Measurements from ENCODE around the gene SERTAD3. TPM values are rescaled to one million over a fixed set of nuclear protein-coding genes. Genes with fewer than 3 reads are reported as not detected.
A peak's percentile ranks its signal among the peaks of the same experiment; 100 is the strongest.
"Not testable (repeated sequence)": the region's sequence is repeated elsewhere in the genome, so short reads cannot be mapped to it uniquely, and the experiment has no call there.

The SERTAD3 gene
- total RNA-seq, 2 experiments from 2014 or later, result 4.4 to 5.3 TPM

DNA sequence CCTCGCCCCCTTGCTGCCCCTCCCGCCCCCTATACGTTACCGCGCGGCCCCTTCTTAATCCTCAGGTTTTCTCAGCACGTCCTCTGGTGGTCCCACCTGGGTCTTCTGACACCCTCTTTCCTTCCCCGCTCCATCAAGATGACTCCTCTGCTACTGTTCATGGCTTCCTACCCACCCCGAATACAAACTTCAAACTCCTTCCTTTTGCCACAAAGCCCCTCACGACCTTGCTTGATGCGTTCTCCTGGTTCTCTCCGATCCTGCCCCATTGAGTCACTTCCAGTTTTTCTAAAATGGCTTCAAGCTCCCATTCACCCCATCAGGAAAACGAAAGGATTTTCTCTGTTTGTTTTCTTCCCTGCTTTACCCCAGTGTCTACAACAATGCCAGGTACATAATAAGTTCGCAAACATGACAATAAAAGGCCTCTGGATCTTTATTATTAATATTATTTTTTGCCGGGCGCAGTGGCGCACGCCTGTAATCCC is 734 bp upstream of the SERTAD3 start:
- DNase-seq, result no peak
- Mint-ChIP-seq H3K4me3 (peak overlapping the region; percentile 94), H3K4me1 (peaks cover 22% of the 10 kb centered on the region), H3K9me3 (no peaks in the 10 kb centered on the region), H3K27ac (peak overlapping the region; percentile 80), H3K27me3 (no peaks in the 10 kb centered on the region), H3K36me3 (peaks cover 2% of the 10 kb centered on the region)

DNA sequence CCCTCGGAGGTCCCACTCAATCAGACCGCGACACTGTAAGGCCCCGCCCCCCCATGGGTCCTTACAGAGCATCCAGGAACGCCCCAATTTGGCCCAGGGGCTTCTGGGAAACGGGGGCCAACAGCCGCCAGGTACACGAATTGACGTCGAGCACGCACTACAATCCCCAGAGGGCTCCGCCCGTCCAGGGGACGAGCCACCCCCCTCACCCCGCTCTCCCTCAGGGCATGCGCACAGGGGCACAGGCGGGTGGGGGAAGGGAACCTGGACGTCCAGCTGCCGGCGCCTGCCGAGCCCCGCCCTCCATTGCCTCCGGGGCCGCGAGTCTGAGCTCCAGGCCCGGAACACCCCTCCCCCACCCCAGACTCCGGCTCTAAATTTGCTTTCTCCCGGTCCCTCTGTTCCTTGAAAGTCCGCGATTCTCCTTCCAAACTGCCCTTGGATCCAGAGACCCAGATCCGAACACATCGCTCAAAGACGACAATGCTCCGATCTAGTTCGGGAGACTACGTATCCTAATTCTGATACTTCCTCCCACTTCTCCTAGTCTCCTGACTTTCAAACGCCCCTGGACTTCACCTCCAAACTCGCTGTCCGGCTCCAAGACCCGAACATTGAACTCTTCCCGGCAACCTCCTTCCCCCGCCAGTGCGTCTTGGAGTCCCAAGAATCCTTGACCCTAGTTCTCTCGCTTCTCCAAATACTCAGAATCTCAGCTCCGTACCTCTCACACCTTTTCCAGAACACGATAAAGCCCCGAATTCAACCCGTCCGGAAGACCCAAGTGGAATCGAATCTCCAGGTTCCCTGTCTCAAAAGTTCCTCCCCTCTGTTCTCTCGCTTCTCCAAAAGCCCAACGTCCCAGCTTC is 770 bp downstream of the SERTAD3 start:
- Mint-ChIP-seq H3K36me3 (peaks cover 2% of the 10 kb centered on the region), H3K4me3 (peak overlapping the region; percentile 94), H3K27me3 (no peaks in the 10 kb centered on the region), H3K4me1 (peaks cover 22% of the 10 kb centered on the region), H3K9me3 (no peaks in the 10 kb centered on the region), H3K27ac (peak overlapping the region; percentile 96)
- peak; percentile 99 for DNase-seq

DNA sequence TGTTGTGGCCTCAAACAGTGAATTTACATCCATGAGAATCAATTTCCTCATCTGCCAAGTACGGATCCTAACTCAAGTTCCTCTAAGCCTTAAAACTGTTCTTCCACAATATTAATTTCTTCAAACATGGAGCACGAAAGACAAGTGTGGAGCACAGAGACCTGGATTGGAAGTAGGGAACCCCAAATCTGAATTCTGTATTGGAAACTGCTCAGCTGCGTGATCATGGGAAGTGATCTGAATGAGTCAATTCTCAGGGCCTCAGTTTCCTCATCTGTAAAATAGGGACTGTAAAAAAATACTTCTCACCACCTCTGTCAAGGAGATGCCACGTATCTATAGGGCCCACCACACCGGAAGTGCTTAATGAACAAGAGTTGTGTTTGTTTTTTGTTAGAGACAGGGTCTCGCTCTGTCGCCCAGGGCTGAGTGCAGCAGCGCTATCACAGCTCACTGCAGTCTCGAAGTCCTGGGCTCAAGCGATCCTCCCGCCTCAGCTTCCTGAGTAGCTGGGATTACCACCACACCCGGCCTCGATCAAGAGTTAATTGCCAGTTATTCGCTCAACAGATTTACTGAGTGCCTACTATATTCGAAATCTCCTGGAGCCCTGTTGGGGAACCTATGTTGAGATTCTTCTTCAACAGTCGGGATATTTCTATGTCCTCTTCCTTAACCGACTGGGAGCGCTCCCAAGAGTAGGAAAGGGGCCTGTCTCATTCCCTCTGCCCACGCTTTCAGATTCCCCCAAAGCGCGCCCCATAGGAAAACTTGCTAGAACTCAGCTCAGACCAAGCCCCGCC is 1.6 kb downstream of the SERTAD3 start:
- peak overlapping the region; percentile 96 for H3K27ac Mint-ChIP-seq
- DNase-seq, result peak; percentile 25
- H3K36me3 Mint-ChIP-seq, result peaks cover 2% of the 10 kb centered on the region
- peak overlapping the region; percentile 94 for H3K4me3 Mint-ChIP-seq
- no peaks in the 10 kb centered on the region for H3K9me3 Mint-ChIP-seq
- H3K27me3 Mint-ChIP-seq, result no peaks in the 10 kb centered on the region
- H3K4me1 Mint-ChIP-seq, result peaks cover 22% of the 10 kb centered on the region

DNA sequence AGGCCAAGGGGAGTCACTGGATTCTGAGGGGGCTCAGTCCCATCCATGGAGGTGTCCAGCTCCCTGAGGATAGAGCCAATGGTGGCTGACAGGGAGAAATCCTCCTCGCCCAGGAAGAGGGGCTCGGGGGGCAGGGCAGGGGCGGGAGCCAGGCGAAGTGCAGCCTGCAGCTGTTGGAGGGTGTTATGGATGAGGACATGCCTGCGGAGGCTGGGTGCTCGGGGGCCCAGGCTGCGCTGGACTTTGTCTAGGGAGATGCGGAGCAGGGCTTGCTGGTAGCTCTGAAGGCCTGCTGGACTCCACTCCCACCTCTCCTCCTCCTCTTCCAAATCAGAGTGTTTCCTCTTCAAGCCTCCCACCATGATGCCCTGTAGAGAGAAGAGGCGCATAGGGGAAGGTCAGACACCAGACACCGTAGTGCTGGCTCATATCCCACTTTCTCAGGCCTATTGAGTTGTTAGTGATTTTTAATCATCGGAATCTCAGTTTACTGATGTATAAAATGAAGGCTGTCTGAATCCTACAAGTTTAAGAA is 2.3 kb downstream of the SERTAD3 start:
- peak overlapping the region; percentile 96 for H3K27ac Mint-ChIP-seq
- peak overlapping the region; percentile 94 for H3K4me3 Mint-ChIP-seq
- H3K9me3 Mint-ChIP-seq, result no peaks in the 10 kb centered on the region
- DNase-seq, result no peak
- peaks cover 2% of the 10 kb centered on the region for H3K36me3 Mint-ChIP-seq
- H3K27me3 Mint-ChIP-seq, result no peaks in the 10 kb centered on the region
- peaks cover 22% of the 10 kb centered on the region for H3K4me1 Mint-ChIP-seq

DNA sequence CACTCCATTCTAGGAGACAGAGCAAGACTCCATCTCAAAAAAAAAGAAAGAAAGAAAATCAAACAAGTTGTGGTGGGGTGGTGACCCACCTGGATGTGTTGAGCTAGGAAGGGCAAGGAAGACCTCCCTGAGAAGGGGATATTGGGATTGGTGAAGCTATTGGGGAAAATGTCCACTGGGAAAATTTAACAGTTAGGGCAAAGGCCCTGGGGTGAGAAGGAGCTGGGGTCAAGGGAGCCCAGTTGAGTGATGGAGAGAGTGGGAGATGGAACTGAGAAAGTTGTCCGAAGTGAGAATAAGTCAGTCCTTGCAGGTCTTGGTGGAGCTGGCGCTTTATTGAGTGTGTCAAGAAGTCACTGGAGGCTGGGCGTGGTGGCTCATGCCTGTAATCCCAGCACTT is 5.9 kb downstream of the SERTAD3 start:
- H3K4me3 Mint-ChIP-seq, result no peak overlapping the region
- no peak for DNase-seq
- H3K27me3 Mint-ChIP-seq, result no peaks in the 10 kb centered on the region
- H3K4me1 Mint-ChIP-seq, result peaks cover 26% of the 10 kb centered on the region
- no peaks in the 10 kb centered on the region for H3K9me3 Mint-ChIP-seq
- H3K27ac Mint-ChIP-seq, result no peak overlapping the region
- H3K36me3 Mint-ChIP-seq, result peaks cover 2% of the 10 kb centered on the region

DNA sequence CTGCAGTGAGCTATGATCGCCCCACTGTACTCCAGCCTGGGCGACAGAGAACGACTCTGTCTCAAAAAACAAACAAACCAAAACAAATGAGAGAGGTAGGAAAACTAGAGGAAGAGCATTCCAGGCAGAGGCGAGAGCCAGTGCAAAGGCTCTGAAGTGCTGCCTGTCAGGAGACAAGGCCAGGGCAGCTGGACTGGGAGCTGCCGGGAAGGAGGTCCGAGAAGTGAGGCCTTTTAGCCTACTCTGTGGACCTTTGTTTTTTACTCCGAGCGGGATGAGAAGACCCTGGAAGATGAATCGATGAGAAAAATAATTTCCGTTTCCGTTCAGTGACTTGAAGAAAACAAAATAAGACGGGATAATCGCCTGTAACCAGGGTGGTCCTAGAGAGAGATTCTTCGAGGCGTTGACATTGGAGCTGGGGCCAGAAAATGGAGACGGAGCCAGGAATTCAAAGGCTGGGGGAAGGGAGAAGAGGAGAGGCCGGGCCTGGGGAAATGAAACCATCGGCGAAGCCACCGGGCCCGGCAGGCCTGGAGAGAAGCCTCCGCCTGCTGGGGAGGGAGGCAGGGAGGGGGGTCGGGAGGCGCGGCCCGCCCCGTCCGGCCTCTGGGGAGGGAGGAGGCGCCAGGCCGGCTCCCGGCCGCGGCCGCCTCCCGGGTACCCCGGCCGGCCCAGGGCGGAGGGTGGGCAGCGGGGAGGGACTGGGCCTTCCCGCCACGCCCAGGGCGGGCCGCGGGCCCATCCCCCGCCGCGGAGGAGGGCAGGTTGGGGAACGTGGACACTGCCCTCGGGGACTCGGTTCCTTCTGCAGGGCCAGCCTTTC is 10.5 kb downstream of the SERTAD3 start:
- no peaks in the 10 kb centered on the region for H3K36me3 Mint-ChIP-seq
- no peaks in the 10 kb centered on the region for H3K27me3 Mint-ChIP-seq
- no peaks in the 10 kb centered on the region for H3K9me3 Mint-ChIP-seq
- H3K4me3 Mint-ChIP-seq, result peak overlapping the region; percentile 83
- DNase-seq, result peak; percentile 59
- H3K4me1 Mint-ChIP-seq, result peaks cover 10% of the 10 kb centered on the region
- peak overlapping the region; percentile 95 for H3K27ac Mint-ChIP-seq

DNA sequence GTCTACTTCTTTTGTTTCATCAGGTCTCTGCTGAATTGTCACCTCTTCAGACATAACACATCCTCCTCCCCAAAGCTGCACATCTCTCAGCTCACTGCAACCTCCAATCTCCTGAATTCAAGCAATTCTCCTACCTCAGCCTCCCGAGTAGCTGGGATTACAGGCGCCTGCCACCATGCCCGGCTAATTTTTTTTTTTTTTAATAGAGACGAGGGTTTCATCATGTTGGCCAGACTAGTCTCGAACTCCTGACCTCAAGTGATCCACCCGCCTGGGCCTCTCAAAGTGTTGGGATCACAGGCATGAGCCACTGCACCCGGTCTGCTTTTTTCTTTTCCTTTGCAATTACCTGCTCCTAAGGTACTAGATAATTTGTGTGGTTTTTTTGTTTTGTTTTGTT is 11.4 kb downstream of the SERTAD3 start:
- not testable (repeated sequence) for H3K27me3 Mint-ChIP-seq, H3K9me3 Mint-ChIP-seq, H3K36me3 Mint-ChIP-seq, DNase-seq
- H3K27ac Mint-ChIP-seq, result peak overlapping the region; percentile 95
- H3K4me3 Mint-ChIP-seq, result peak overlapping the region; percentile 83
- peaks cover 10% of the 10 kb centered on the region for H3K4me1 Mint-ChIP-seq

DNA sequence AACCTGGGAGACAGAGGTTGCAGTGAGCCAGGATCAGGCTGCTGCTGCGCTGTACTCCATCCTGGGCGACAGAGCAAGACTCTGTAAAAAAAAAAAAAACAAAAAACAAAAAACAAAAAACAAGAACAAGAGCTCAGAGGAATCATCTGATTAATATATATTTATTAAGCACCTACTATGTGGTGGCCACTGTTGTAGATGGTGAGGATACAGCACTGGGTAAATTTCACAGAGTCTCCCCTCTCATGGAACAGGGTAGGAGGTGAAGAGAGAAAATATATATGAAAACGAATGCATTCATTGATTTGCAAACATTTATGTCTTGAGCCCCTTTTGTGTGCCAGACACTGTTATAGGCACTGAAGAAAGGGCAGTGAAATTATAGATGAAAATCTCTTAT is 12.4 kb downstream of the SERTAD3 start:
- no peak overlapping the region for H3K4me3 Mint-ChIP-seq
- DNase-seq, result no peak
- no peaks in the 10 kb centered on the region for H3K9me3 Mint-ChIP-seq
- peaks cover 10% of the 10 kb centered on the region for H3K4me1 Mint-ChIP-seq
- no peaks in the 10 kb centered on the region for H3K36me3 Mint-ChIP-seq
- no peaks in the 10 kb centered on the region for H3K27me3 Mint-ChIP-seq
- no peak overlapping the region for H3K27ac Mint-ChIP-seq

DNA sequence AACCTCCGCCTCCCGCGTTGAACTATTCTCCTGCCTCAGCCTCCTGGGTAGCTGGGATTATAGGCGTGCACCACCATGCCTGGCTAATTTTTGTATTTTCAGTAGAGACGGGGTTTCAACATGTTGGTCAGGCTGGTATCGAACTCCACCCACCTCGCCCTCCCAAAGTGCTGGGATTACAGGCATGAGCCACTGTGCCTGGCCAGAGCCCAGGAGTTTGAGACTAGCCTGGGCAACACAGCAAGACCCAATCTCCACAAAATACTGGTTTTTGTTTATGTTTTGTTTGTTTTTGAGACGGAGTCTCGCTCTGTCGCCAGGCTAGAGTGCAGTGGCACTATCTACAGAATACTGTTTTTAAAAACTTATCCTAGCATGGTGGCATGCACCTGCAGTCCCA is 13.9 kb downstream of the SERTAD3 start:
- not testable (repeated sequence) for H3K9me3 Mint-ChIP-seq, H3K27ac Mint-ChIP-seq, DNase-seq, H3K27me3 Mint-ChIP-seq, H3K4me3 Mint-ChIP-seq, H3K36me3 Mint-ChIP-seq
- H3K4me1 Mint-ChIP-seq, result peaks cover 14% of the 10 kb centered on the region

DNA sequence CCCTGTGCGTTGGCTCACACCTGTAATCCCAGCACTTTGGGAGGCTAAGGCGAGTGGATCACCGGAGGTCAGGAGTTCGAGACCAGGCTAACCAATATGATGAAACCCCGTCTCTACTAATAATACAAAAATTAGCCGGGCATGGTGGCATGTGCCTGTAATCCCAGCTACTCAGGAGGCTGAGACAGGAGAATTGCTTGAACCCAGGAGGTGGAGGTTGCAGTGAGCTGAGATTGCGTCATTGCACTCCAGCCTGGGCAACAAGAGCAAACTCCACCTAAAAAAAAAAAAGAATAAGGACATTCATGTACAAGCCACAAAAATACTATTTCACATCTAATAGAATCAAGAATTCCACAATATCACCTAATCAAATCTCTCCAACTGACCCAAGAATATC is 15.9 kb downstream of the SERTAD3 start:
- not testable (repeated sequence) for H3K9me3 Mint-ChIP-seq, H3K4me3 Mint-ChIP-seq, DNase-seq, H3K4me1 Mint-ChIP-seq, H3K27me3 Mint-ChIP-seq, H3K27ac Mint-ChIP-seq, H3K36me3 Mint-ChIP-seq

DNA sequence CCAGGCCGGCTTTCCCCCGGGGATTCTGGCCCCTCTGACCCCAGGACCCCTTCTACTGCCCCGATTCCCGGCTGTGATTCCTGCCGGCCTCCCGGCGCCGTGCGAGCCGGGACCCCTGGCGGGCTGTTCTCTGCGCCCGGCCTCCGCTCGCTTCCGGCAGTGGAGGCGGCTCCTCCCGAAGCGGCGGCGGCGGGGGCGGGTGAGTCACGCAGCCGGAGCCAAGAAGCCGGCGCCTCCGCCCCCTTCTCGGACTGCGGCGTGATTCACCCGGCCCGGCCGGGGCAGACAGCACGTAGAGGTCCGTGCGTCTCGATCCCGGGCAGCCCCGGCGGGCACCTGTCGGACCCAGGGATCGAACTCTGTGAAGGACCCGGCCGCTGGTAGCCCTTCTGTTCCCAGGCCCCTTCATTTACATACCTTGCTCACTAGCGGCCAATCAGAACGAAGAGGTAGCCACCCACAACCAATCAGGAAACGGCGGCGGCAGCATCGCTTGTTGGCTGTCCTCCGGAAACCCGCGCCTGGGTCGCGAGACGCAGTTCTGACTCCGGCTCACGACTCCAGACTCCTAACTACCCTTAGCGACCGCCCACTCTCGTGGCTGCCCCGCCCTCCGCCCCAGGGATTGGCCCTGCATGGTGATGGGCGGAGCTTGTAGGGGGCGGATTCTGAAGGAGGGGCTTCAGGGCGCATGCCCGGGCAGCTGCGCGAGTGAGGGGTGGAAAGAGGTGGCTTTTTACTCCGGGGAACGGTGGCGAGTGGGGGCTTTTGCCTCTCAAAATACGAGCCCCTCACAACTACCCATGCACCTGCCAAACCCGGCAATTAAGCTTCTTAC is 18.5 kb downstream of the SERTAD3 start, which contains the start of gene SERTAD1:
Gene SERTAD1, minus strand, starts transcription at position 543 of the 838 bp plus-strand sequence. CDS start 2,446 bp downstream, outside the sequence.
- Mint-ChIP-seq H3K4me1 (peaks cover 16% of the 10 kb centered on the region), H3K4me3 (peak within 1 kb of the TSS; percentile 98), H3K36me3 (peaks cover 12% of the 10 kb centered on the region), H3K27me3 (peaks cover 3% of the 10 kb centered on the region), H3K9me3 (no peaks in the 10 kb centered on the region), H3K27ac (peak within 1 kb of the TSS; percentile 93)
- peak; percentile 100 for DNase-seq

DNA sequence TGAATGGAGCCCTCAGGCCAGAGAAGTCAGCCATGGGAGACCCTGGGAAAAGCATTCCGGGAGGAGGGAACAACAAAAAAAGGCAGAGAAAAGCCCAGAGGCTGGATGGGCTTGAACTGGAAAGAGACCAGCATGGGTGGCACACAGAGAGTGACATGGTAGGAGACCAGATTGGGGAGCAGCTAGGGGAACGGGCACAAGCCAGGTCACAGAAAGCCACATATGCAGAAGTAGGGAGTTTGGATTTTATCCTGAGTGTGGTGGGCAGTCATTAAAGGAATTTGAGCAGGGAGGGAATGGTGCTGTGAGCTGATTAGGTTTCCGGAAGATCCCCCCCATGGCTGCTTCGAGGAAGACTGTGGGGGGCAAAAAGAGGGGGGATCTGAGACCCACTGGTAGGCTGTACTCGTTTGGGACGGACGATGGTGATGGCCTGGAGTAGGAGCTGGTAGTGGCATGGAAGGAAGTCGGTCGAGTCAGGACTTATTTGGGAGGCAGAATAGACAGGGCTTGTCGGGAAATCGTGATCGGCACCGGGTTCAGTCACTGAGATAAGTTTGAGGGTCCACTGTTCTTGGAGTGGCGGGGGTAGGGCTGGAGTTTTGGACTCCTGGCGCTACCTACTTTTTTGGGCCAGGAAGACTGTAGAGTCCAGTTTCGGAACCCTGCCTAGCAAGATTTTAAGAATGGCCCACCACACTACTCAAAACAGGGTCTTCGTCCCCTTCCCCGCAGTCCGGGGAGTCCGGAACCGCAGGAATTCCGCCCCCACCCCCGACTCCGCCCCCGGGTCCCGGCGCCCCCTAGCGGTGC is 19.3 kb downstream of the SERTAD3 start:
- Mint-ChIP-seq H3K36me3 (peaks cover 12% of the 10 kb centered on the region), H3K4me1 (peaks cover 16% of the 10 kb centered on the region), H3K27me3 (peaks cover 3% of the 10 kb centered on the region), H3K9me3 (no peaks in the 10 kb centered on the region), H3K4me3 (peak overlapping the region; percentile 98), H3K27ac (peak overlapping the region; percentile 93)
- no peak for DNase-seq

DNA sequence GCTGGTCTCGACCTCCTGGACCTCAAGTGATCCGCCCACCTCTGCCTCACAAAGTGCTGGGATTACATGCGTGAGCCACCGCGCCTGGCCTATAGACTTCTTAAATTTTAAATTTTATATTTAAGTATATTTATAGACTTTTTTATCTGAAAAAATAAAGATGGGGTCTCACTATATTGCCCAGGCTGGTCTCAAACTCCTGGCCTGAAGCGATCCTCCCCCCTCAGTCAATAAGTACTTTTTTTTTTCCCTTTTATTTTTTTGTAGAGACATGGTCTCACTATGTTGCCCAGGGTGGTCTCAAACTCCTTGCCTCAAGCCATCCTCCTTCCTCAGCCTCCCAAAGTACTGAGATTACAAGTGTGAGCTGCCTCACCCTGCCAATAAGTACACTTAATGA is 20.2 kb downstream of the SERTAD3 start:
- Mint-ChIP-seq H3K4me1 (peaks cover 18% of the 10 kb centered on the region), H3K27ac (peak overlapping the region; percentile 86), H3K36me3 (peaks cover 12% of the 10 kb centered on the region), H3K9me3 (no peaks in the 10 kb centered on the region), H3K4me3 (peak overlapping the region; percentile 73), H3K27me3 (peaks cover 3% of the 10 kb centered on the region)
- DNase-seq, result no peak

Measured in activated naive CD8-positive, alpha-beta T cell treated with anti-CD3 and anti-CD28 coated beads for 36 hours (primary cell).